Neural cell (in vitro differentiated cells): ENCODE results near the gene SCUBE1.

Experiments
- CTCF ChIP-seq: fragments of 450-650 bp; IDR thresholded peaks from 2 replicates; pipeline ENCODE4 v1.5.1; 2014; ENCODE audit warnings: antibody characterized with exemption, mild to moderate bottlenecking, moderate library complexity; ENCODE audit not compliant: poor library complexity, severe bottlenecking
- EZH2 ChIP-seq: fragments of 200-600, 300-800 bp; shearing (Covaris generic), sonication (generic); IDR thresholded peaks from 2 replicates; pipeline ENCODE4 v1.6.1; 2014; ENCODE audit warnings: antibody characterized with exemption, low read length, borderline replicate concordance, mild to moderate bottlenecking; ENCODE audit not compliant: insufficient read depth, poor library complexity, severe bottlenecking
- POLR2AphosphoS5 ChIP-seq: IDR thresholded peaks from 2 replicates; pipeline ENCODE4 v1.6.1; 2012
- RAD21 ChIP-seq: fragments of 450-650 bp; conservative IDR thresholded peaks from 2 replicates; pipeline ENCODE4 v1.6.1; 2014; ENCODE audit warnings: antibody characterized with exemption, mild to moderate bottlenecking, moderate library complexity
- SMC3 ChIP-seq: fragments of 450-650 bp; conservative IDR thresholded peaks from 2 replicates; pipeline ENCODE4 v1.6.1; 2014; ENCODE audit warnings: antibody characterized with exemption, mild to moderate bottlenecking, moderate library complexity; ENCODE audit not compliant: poor library complexity
- TAF1 ChIP-seq: IDR thresholded peaks from 2 replicates; pipeline ENCODE4 v1.6.1; 2012; ENCODE audit warnings: low read depth

- TF ChIP-seq TAF1 (no peak), CTCF (no peak), EZH2 (no peak), SMC3 (no peak), RAD21 (no peak), POLR2AphosphoS5 (no peak)
Measured at GRCh38 chr22:43343670-43344519, 723 bp upstream of the SCUBE1 start.
